Coronary artery (tissue), 2 donors: ENCODE measurements around the gene FOXL2NB.

Experiments
- DNase-seq: peaks from one replicate; pipeline ENCODE4 v3.0.0-alpha.2; 2017; ENCODE audit warnings: low spot score
- H3K27ac ChIP-seq, 2 donors: fragments of 200-600 bp; sonication (generic); one replicate each; pipeline ENCODE4 v1.5.1; 2016 to 2019
- H3K4me3 ChIP-seq: fragments of 200-600 bp; sonication (generic); 2 replicates; pipeline ENCODE4 v1.5.1; 2016; ENCODE audit warnings: mild to moderate bottlenecking, moderate library complexity
- TF ChIP-seq, protein P1 (sequence below): fragments of 200-600 bp; sonication (generic); IDR thresholded peaks from one replicate; pipeline ENCODE4 v1.5.1; 2019; ENCODE audit warnings: antibody characterized with exemption

Gene FOXL2NB

DNA sequence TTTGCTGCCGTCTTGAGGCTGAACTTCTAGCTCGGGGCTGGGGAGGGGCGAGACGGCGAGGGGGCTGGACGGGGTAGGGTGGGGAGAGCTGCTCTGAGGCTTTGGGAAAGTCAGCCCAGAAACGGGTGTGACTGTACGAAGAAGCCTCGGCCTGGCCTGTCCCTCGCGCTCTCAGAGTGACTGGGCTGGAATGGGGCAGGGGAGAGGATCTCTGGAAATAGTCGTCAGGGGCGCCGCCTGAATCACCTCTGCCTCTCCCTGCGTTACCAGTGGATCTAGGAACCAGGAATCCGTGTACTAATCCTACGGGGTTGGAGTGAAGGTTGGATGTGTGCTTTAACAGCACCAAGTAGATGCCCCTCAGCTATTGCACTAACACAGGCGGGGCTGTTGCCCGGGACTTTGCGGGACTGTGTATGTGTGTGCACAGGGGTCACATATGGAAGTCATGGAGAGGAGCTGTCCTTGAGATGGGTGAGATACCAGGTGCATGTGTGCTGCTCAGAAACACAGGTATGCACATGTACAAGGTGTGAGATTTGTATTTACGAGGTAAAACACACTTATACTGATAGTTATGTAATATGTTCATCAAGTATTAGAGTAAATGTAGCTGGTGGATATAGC lies 591 bp downstream of the FOXL2NB start:
- Histone ChIP-seq H3K27ac (no peak overlapping the region), H3K4me3 (peak overlapping the region; percentile 72)
- TF ChIP-seq, protein P1, sequence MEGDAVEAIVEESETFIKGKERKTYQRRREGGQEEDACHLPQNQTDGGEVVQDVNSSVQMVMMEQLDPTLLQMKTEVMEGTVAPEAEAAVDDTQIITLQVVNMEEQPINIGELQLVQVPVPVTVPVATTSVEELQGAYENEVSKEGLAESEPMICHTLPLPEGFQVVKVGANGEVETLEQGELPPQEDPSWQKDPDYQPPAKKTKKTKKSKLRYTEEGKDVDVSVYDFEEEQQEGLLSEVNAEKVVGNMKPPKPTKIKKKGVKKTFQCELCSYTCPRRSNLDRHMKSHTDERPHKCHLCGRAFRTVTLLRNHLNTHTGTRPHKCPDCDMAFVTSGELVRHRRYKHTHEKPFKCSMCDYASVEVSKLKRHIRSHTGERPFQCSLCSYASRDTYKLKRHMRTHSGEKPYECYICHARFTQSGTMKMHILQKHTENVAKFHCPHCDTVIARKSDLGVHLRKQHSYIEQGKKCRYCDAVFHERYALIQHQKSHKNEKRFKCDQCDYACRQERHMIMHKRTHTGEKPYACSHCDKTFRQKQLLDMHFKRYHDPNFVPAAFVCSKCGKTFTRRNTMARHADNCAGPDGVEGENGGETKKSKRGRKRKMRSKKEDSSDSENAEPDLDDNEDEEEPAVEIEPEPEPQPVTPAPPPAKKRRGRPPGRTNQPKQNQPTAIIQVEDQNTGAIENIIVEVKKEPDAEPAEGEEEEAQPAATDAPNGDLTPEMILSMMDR, result no peak
- DNase-seq, result peak; percentile 57

DNA sequence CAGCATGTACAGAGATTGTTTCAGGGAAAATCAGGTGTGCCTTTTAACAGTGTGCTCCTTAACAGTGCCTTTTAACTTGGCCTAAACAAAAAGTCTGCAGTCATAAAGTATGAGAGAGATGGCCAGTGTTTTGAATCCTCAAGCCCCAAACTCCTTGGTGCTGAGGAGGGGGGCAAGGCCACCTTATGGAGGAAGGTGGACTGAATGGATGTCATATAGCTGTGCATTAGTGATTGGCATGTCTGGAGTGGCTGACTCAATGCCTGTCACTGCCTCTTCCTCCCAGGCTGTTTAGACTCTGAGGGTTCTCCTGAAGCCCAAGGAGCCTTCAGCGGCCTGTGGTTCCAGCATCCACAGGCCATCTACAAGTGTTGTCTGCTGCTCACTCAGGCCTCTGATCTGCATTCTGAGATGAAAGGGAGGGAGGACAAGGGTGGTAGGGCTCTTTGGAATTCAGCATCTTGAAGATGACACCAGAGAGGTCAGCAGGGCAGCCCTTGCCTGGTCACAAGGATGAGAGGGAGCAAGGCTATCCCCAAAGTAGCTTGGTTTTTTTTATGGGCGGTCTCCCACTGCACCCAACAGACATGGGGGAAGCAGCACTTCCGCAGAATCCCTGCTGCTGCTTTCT lies 1.5 kb downstream of the FOXL2NB start:
- DNase-seq, result peak; percentile 28
- Histone ChIP-seq H3K27ac (no peak overlapping the region), H3K4me3 (no peak overlapping the region)
- TF ChIP-seq, protein P1, result no peak

- H3K4me3 ChIP-seq, result no peak overlapping the region
- TF ChIP-seq, protein P1, result no peak
- H3K27ac ChIP-seq, result no peak overlapping the region
- DNase-seq, result peak; percentile 53
Observed at GRCh38 chr3:138949002-138949418, 2.0 kb downstream of the FOXL2NB start.

DNA sequence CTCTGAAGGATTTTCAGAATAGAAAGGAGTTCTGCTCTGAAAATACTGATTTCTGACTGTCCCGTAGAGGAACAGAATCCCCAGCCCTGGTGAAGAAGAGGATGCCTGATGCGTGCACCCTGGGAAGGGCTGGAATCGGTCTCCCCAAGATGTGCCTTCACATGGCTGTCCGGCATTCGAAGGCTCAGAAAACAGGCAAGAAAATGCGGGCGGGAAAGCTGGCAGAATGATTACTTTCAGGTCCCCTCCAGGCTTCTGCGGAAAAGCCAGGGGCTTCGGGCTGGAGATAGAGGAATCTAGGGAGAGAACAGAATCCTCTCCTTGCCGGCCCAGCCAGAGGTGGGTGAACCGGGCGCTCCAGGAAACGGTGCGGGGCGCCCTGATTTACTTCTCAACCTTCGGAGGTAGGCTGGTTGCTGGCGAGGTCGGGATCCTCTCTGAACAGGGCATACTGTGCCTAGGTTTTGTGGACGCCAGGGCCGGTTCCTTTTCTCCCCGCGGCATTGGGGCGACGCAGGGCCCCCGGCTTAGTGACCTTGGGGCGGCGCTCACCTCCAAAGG lies 2.5 kb downstream of the FOXL2NB start:
- H3K4me3 ChIP-seq, result peak overlapping the region; percentile 65
- peak; percentile 63 for DNase-seq
- no peak overlapping the region for H3K27ac ChIP-seq
- TF ChIP-seq, protein P1, result no peak

- Histone ChIP-seq H3K4me3 (peak overlapping the region; percentile 65), H3K27ac (no peak overlapping the region)
- DNase-seq, result peak; percentile 66
- TF ChIP-seq, protein P1, result no peak
Observed at GRCh38 chr3:138950006-138950644, 3.1 kb downstream of the FOXL2NB start.

- H3K27ac ChIP-seq, result no peak overlapping the region
- DNase-seq, result peak; percentile 21
- H3K4me3 ChIP-seq, result peak overlapping the region; percentile 65
- TF ChIP-seq, protein P1, result no peak
Observed at GRCh38 chr3:138950701-138951100, 3.7 kb downstream of the FOXL2NB start.
